Transverse colon (tissue), 4 donors: ENCODE results near the gene C16orf87. TPM values are rescaled to one million over a fixed set of nuclear protein-coding genes. Genes with fewer than 3 reads are reported as not detected.

Experiments used
- DNase-seq: peaks from one replicate; pipeline ENCODE4 v3.0.0-alpha.2; 2019
- H3K27ac ChIP-seq, 4 donors: fragments of 200-600 bp; sonication (generic); 2 replicates each; pipeline ENCODE4 v1.5.1; 2016 to 2018; ENCODE audit warnings: inconsistent platforms in 4 of 4
- H3K27me3 ChIP-seq: fragments of 200-600 bp; sonication (generic); 2 replicates; pipeline ENCODE4 v1.5.1; 2017; ENCODE audit warnings: inconsistent platforms
- H3K36me3 ChIP-seq, 4 donors: fragments of 200-600 bp; sonication (generic); 2 replicates each; pipeline ENCODE4 v1.5.1; 2017 to 2019; ENCODE audit warnings: inconsistent platforms in 4 of 4
- H3K4me1 ChIP-seq, 4 donors: fragments of 200-600 bp; sonication (generic); 2 replicates each; pipeline ENCODE4 v1.5.1; 2017 to 2020; ENCODE audit warnings: inconsistent platforms in 4 of 4
- H3K4me3 ChIP-seq, 4 donors: fragments of 200-600 bp; sonication (generic); 1 replicate in 1 of 4; 2 replicates in 3 of 4; pipeline versions ENCODE4 v1.5.1 to v1.6.1; 2017 to 2019; ENCODE audit warnings: inconsistent platforms in 4 of 4
- H3K9me3 ChIP-seq, 2 donors: fragments of 200-600 bp; sonication (generic); 2 replicates each; pipeline ENCODE4 v1.5.1; 2017 to 2019; ENCODE audit warnings: inconsistent platforms in 2 of 2
- EP300 ChIP-seq: sonication (generic); formaldehyde crosslinking; IDR thresholded peaks from one replicate; pipeline ENCODE4 v1.6.1; 2017; ENCODE audit warnings: antibody characterized with exemption, low read depth
- POLR2A ChIP-seq: fragments of 450-650 bp; IDR thresholded peaks from one replicate; pipeline ENCODE4 v1.6.1; 2016; ENCODE audit warnings: antibody characterized with exemption, mild to moderate bottlenecking, moderate library complexity
- POLR2AphosphoS5 ChIP-seq, 3 donors: sonication (generic); formaldehyde crosslinking; IDR thresholded peaks; one replicate each; pipeline ENCODE4 v1.6.1; 2016; ENCODE audit warnings: antibody characterized with exemption in 3 of 3
- WGBS, 2 donors: methylation state at CpG; one replicate each; pipeline ENCODE4 v1.1.5; 2018; ENCODE audit warnings: low coverage in 1 of 2; 5-methylcytosine and 5-hydroxymethylcytosine counted together
- in situ Hi-C, 4 donors: fragments of 200-750 bp; cut with MboI; loops; one replicate each; pipeline versions ENCODE4 v1.15.0 to v1.15.1; 2017; ENCODE audit warnings: low sequenced_read_pairs in 3 of 4, low pct_ligation_motif_present in 1 of 4, low pct_unique_long_range_greater_than_20kb in 1 of 4
- intact Hi-C: fragments of 100-400 bp; cut with DNase I; formaldehyde crosslinking; loops from one replicate; pipeline ENCODE4 v1.15.1; 2023; ENCODE audit warnings: low total_unique reads
- total RNA-seq, 4 donors: library from RNA; depleted of rRNA; stranded (reverse); fragments of >200 nt; gene quantifications; one replicate each; pipeline ENCODE4 v1.1.0, GENCODE V29; 2016
- TF ChIP-seq, protein P1 (sequence below), 5 experiments: fragments of 200-600 bp in 3 of 5; fragments of 450-650 bp in 2 of 5; sonication (generic) in 3 of 5; IDR thresholded peaks; 1 replicate in 2 of 5; 2 replicates in 3 of 5; pipeline ENCODE4 v1.5.1; 2016 to 2017; ENCODE audit warnings: antibody characterized with exemption in 5 of 5, inconsistent platforms in 3 of 5, mild to moderate bottlenecking in 2 of 5, moderate library complexity in 1 of 5

C16orf87 gene
- total RNA-seq, 4 donors from 2014 or later: 0.20 to 10.6 (median 4.4) TPM

DNA sequence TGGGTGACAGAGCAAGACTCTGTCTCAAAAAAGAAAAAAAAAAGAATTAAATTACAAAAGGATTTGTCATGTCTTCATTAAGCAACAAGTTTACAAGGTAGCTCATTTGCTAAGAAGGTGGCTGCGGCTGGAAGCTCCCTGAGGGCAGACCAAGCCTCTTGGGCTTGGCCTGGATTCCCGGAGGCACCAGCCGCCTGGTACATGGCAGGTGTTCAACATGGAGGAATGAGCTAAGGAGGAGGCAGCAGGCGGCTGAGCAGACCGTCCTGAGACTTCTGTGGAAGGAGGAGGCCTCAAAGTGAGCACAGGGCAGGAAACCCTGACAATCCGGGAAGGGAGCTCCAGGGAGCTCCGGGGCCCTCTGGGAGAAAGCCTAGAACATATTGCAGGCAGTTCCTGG lies 79.6 kb downstream of the C16orf87 start:
- WGBS, 2 donors: 78 to 85% methylated on average over 5 to 7 of the region's 7 CpGs
- Histone ChIP-seq H3K27me3 (no peaks in the 10 kb centered on the region), H3K36me3 (no peaks in the 10 kb centered on the region), H3K9me3 (no peaks in the 10 kb centered on the region), H3K4me1 (no peaks in the 10 kb centered on the region), H3K4me3 (no peak overlapping the region), H3K27ac (no peak overlapping the region)
- in situ Hi-C loops (no loop called here), intact Hi-C loops (no loop called here)
- DNase-seq: no peak
- TF ChIP-seq EP300 (no peak), POLR2AphosphoS5 (IDR thresholded peaks at IDR 0.05) (no peak), POLR2A (no peak)
- TF ChIP-seq, protein P1, sequence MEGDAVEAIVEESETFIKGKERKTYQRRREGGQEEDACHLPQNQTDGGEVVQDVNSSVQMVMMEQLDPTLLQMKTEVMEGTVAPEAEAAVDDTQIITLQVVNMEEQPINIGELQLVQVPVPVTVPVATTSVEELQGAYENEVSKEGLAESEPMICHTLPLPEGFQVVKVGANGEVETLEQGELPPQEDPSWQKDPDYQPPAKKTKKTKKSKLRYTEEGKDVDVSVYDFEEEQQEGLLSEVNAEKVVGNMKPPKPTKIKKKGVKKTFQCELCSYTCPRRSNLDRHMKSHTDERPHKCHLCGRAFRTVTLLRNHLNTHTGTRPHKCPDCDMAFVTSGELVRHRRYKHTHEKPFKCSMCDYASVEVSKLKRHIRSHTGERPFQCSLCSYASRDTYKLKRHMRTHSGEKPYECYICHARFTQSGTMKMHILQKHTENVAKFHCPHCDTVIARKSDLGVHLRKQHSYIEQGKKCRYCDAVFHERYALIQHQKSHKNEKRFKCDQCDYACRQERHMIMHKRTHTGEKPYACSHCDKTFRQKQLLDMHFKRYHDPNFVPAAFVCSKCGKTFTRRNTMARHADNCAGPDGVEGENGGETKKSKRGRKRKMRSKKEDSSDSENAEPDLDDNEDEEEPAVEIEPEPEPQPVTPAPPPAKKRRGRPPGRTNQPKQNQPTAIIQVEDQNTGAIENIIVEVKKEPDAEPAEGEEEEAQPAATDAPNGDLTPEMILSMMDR (IDR thresholded peaks at IDR 0.05): no peak

DNA sequence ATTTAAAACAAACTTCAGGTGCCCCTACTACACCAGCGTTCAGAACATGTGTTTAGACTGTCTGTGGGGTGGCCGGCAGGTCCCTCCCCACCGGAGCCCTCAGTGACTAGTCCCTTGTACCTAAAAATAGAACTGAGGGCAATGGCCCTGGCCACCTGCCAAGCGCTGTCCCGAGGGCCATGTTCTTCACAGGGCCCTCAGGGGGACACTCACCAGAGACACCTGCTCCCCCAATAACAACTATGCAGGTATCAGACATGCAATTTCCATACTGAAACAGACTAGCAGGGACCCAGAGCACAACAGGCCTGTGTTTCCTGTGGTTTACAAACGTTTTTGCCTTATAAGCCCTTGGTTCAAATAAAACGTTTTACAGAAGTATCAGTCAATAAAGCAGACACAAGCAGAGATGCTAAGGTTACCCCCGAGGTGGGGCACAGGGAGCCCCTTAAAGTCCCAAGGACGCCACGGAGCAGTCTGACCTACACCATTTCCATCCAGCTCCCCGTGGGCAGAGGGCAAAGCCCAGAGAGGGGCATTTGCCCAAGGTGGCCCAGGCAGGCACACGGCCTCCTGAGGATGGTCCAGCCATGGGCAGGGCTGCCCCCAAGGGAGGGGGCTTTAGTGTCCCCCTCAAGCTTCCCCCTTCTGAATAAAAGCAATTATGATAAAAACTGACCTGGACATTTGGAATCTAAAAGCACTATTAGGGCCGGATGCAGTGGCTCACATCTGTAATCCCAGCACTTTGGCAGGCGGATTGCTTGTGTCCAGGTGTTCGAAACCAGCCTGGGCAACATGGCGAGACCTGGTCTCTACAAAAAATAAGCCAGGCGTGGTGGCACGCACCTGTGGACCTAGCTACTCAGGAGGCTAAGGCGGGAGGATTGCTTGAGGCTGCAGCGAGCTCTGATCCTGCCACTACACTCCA lies 81.9 kb downstream of the C16orf87 start:
- no peaks in the 10 kb centered on the region for H3K9me3 ChIP-seq
- H3K27me3 ChIP-seq: no peaks in the 10 kb centered on the region
- H3K4me3 ChIP-seq: no peak overlapping the region
- H3K36me3 ChIP-seq: no peaks in the 10 kb centered on the region
- WGBS, 2 donors: 40 to 71% methylated on average over 1 to 20 of the region's 20 CpGs
- intact Hi-C loops (no loop called here), in situ Hi-C loops (no loop called here)
- no peak for DNase-seq
- H3K27ac ChIP-seq: no peak overlapping the region
- TF ChIP-seq POLR2AphosphoS5 (IDR thresholded peaks at IDR 0.05) (no peak), POLR2A (no peak), EP300 (no peak)
- TF ChIP-seq, protein P1 (IDR thresholded peaks at IDR 0.05): no peak
- no peaks in the 10 kb centered on the region for H3K4me1 ChIP-seq

DNA sequence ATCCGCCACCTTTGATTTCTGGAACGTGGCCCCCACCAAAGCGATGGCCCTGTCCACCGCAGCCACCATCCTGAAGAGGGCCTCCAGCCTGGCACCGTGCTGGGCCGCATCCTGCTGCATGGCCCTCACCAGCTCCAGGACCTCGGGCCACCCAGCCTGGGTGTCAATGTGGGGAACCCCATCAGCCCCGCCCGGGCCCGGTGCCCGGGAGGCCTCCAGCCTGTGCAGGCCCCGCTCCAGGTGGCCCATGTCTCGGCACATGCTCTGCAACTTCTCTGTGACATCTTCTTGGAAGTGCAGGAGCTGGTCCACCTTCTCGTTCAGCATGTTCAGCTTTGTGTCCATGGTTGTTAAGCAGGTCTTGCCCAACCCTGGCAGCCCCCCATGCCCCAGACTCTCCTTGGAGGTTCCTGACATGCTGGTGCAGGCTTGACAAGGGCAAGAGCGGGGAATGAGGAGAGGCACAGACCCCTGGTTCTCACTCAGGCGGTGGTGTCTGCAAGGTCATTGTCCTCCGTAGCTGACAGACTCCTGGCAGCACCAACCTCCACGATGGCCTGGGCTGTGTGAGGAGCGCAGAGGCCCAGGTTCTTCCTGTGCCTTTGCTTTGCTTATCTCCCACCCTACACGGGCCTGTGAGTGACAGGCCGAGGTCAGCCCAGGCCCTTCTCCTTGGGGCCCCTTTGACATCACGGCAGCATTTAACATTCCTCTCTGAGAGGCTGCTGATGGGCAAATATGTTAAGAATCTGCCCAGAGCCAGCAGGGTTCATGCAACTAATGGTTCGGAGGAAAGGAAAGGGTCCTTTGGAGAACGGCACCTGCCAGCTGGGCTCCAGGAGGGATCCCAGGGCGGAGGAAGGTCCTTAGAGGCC lies 83.0 kb downstream of the C16orf87 start, which contains the start of gene MYLK3:
Gene MYLK3, minus strand, starts transcription at position 568 of the 875 bp plus-strand sequence. Its CDS starts 151 bp downstream, at position 417.
- WGBS, 2 donors: 87 to 100% methylated on average over 1 to 21 of the region's 25 CpGs
- in situ Hi-C loops (no loop called here), intact Hi-C loops (no loop called here)
- H3K4me1 ChIP-seq: no peaks in the 10 kb centered on the region
- no peak within 1 kb of the TSS for H3K4me3 ChIP-seq
- no peaks in the 10 kb centered on the region for H3K9me3 ChIP-seq
- no peak within 1 kb of the TSS for H3K27ac ChIP-seq
- DNase-seq: no peak
- TF ChIP-seq EP300 (no peak), POLR2A (no peak), POLR2AphosphoS5 (IDR thresholded peaks at IDR 0.05) (no peak)
- TF ChIP-seq, protein P1 (IDR thresholded peaks at IDR 0.05): no peak
- H3K36me3 ChIP-seq: no peaks in the 10 kb centered on the region
- no peaks in the 10 kb centered on the region for H3K27me3 ChIP-seq
